Body of pancreas (tissue), 4 donors: ENCODE results near the gene EDEM1. TPM values are rescaled to one million over a fixed set of nuclear protein-coding genes. Genes with fewer than 3 reads are reported as not detected.

ENCODE experiments used
- ATAC-seq: fragments of 150-250 bp; one replicate; pipeline ENCODE4 v1.9.1; 2016
- DNase-seq, 4 donors: peaks; one replicate each; pipeline ENCODE4 v3.0.0-alpha.2; 2019
- H3K27ac ChIP-seq, 4 donors: fragments of 200-600 bp; sonication (generic); 1 replicate in 3 of 4; 2 replicates in 1 of 4; pipeline versions ENCODE4 v1.5.1 to v1.6.1; 2016 to 2019; ENCODE audit warnings: mild to moderate bottlenecking in 1 of 4, mixed read lengths in 1 of 4, moderate library complexity in 1 of 4
- H3K27me3 ChIP-seq, 2 donors: fragments of 200-600 bp; sonication (generic); one replicate each; pipeline ENCODE4 v1.6.0; 2016; ENCODE audit warnings: mild to moderate bottlenecking in 1 of 2
- H3K36me3 ChIP-seq, 2 donors: fragments of 200-600 bp; sonication (generic); replicated peaks in 1 of 2; 2 replicates each; pipeline ENCODE4 v1.5.1; 2016; ENCODE audit warnings: low read depth in 2 of 2; ENCODE audit not compliant: insufficient read depth in 1 of 2
- H3K4me1 ChIP-seq: fragments of 200-600 bp; sonication (generic); one replicate; pipeline ENCODE4 v1.6.0; 2016
- H3K4me3 ChIP-seq, 2 donors: fragments of 200-600 bp; sonication (generic); 1 replicate in 1 of 2; 2 replicates in 1 of 2; pipeline ENCODE4 v1.5.1; 2016 to 2019
- H3K9me3 ChIP-seq, 3 donors: fragments of 200-600 bp; sonication (generic); 1 replicate in 2 of 3; 2 replicates in 1 of 3; pipeline ENCODE4 v1.5.1; 2016
- CTCF ChIP-seq, 7 experiments: fragments of 450-650 bp in 4 of 7; fragments of 200-600 bp in 3 of 7; sonication (generic) in 3 of 7; IDR thresholded peaks; one replicate each; pipeline ENCODE4 v1.5.1; 2016 to 2019; ENCODE audit warnings: antibody characterized with exemption in 7 of 7
- POLR2A ChIP-seq, 3 donors: fragments of 450-650 bp; IDR thresholded peaks; one replicate each; pipeline ENCODE4 v1.6.1; 2016; ENCODE audit warnings: antibody characterized with exemption in 3 of 3, mild to moderate bottlenecking in 2 of 3
- WGBS, 2 donors: methylation state at CpG; one replicate each; pipeline ENCODE4 v1.1.5; 2017; 5-methylcytosine and 5-hydroxymethylcytosine counted together
- intact Hi-C: fragments of 100-400 bp; cut with DNase I; formaldehyde crosslinking; loops from one replicate; pipeline ENCODE4 v1.15.1; 2023
- total RNA-seq, 2 donors: library from RNA; depleted of rRNA; stranded (reverse); fragments of >200 nt; gene quantifications; one replicate each; pipeline ENCODE4 v1.1.0, GENCODE V29; 2016

Gene EDEM1
- total RNA-seq, 2 donors from 2014 or later, result 23.9 to 46.1 TPM

- no peaks in the 10 kb centered on the region for H3K4me1 ChIP-seq
- no peaks in the 10 kb centered on the region for H3K36me3 ChIP-seq
- no peak overlapping the region for H3K4me3 ChIP-seq
- H3K27me3 ChIP-seq, result no peaks in the 10 kb centered on the region
- H3K9me3 ChIP-seq, result no peaks in the 10 kb centered on the region
- 29 to 33% methylated on average over 2 of the region's 2 CpGs for WGBS, 2 donors
- intact Hi-C loops, result no loop called here
- TF ChIP-seq CTCF (IDR thresholded peaks at IDR 0.05) (no peak), POLR2A (IDR thresholded peaks at IDR 0.05) (no peak)
- ATAC-seq, result no peak
- H3K27ac ChIP-seq, result no peak overlapping the region
- no peak for DNase-seq
Observed at GRCh38 chr3:5231487-5231886, 44.0 kb downstream of the EDEM1 start.

GRCh38 chr3:5232570-5232969 lies 45.1 kb downstream of the EDEM1 start:
- Histone ChIP-seq H3K4me3 (no peak overlapping the region), H3K4me1 (no peaks in the 10 kb centered on the region), H3K36me3 (no peaks in the 10 kb centered on the region), H3K27me3 (no peaks in the 10 kb centered on the region), H3K27ac (no peak overlapping the region), H3K9me3 (no peaks in the 10 kb centered on the region)
- DNase-seq (peak in 1 of 4 donors; percentile 11), ATAC-seq (no peak)
- TF ChIP-seq CTCF (IDR thresholded peaks at IDR 0.05), result no peak
- no peak for TF ChIP-seq POLR2A (IDR thresholded peaks at IDR 0.05)
- intact Hi-C loops, result no loop called here
- 40 to 45% methylated on average over 5 to 6 of the region's 6 CpGs for WGBS, 2 donors

GRCh38 chr3:5233026-5233425 lies 45.5 kb downstream of the EDEM1 start:
- Histone ChIP-seq H3K36me3 (no peaks in the 10 kb centered on the region), H3K27me3 (no peaks in the 10 kb centered on the region), H3K9me3 (no peaks in the 10 kb centered on the region), H3K4me3 (no peak overlapping the region), H3K27ac (no peak overlapping the region), H3K4me1 (no peaks in the 10 kb centered on the region)
- DNase-seq (no peak), ATAC-seq (no peak)
- TF ChIP-seq POLR2A (IDR thresholded peaks at IDR 0.05) (no peak), CTCF (IDR thresholded peaks at IDR 0.05) (no peak)
- intact Hi-C loops, result no loop called here
- 43 to 67% methylated on average over 1 to 2 of the region's 2 CpGs for WGBS, 2 donors

- 82 to 92% methylated on average over 7 of the region's 7 CpGs for WGBS, 2 donors
- intact Hi-C loops, result no loop called here
Observed at GRCh38 chr3:5235655-5236054, 48.1 kb downstream of the EDEM1 start.

More at GRCh38 chr3:5235655-5236054, 48.1 kb downstream of the EDEM1 start:
- H3K36me3 ChIP-seq, result no peaks in the 10 kb centered on the region
- TF ChIP-seq CTCF (IDR thresholded peaks at IDR 0.05) (no peak), POLR2A (IDR thresholded peaks at IDR 0.05) (no peak)
- DNase-seq (no peak), ATAC-seq (no peak)
- H3K27ac ChIP-seq, result no peak overlapping the region
- H3K4me3 ChIP-seq, result no peak overlapping the region
- no peaks in the 10 kb centered on the region for H3K27me3 ChIP-seq
- no peaks in the 10 kb centered on the region for H3K4me1 ChIP-seq
- H3K9me3 ChIP-seq, result no peaks in the 10 kb centered on the region
